GM03348 (cell line): ENCODE data around the gene CCDC187.

Source experiments
- DNase-seq: peaks from one replicate; pipeline ENCODE4 v3.0.0; 2012; ENCODE audit warnings: low spot score

CCDC187 gene

GRCh38 chr9:136311051-136312008 lies 7.4 kb upstream of the CCDC187 start:
- DNase-seq, result no peak

GRCh38 chr9:136310273-136311030 lies 6.6 kb upstream of the CCDC187 start:
- no peak for DNase-seq

- no peak for DNase-seq
Measured at GRCh38 chr9:136309806-136310220, 5.9 kb upstream of the CCDC187 start.

DNA sequence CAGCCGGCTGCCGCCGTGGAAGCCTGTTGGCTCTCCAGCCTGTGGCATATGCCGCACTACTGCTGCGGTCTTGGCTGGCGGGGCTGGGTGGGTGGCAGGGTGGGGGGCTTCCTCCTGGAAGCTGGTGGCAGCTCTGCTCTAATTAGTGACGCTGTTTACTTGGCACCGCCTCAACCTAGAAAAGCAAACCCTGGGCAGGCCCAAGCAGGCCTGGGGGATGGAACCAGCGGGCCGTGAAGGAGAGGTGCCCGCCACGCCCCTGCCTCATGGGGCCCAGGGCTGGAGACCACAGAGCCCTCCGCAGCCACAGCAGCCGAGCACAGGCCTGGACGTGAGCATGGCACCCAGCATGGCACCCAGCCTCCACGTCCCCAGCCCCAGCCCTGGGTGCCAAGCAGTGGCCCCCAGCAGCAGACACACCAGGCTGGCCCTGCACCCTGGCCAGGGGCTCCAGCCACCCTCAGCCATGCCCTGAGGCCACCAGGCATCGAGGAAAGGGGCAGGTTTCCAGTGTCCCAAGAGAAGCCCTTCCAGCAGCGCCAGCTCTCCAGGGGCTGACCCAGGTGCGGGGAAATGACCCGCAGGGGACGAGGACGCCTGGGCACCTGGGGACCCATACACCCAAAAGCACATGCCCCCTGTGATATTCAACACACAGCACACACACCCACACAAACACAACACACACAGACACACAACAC lies 5.4 kb upstream of the CCDC187 start:
- no peak for DNase-seq

- DNase-seq, result no peak
Measured at GRCh38 chr9:136308702-136309053, 4.8 kb upstream of the CCDC187 start.

DNA sequence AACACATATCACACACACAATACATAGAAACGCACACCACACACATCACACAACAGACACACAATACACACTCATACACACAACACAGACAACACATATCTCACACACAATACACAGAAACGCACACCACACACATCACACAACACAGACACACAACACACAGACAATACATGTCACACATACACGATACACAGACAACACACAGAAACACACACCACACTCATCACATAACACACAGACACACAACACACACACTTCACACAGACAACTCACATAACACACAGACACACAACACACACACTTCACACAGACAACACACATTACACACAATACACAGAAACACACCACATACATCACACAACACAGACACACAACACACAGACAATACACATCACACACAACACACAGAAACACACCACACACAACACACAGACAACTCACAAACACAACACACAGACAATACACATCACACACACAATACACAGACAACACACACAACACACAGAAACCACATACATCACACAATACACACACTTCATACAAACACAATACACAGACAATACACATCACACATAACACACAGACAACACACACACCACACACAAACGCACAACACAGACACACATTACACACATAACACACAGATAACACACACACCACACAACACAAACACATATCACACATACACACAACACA lies 4.3 kb upstream of the CCDC187 start:
- no peak for DNase-seq

DNA sequence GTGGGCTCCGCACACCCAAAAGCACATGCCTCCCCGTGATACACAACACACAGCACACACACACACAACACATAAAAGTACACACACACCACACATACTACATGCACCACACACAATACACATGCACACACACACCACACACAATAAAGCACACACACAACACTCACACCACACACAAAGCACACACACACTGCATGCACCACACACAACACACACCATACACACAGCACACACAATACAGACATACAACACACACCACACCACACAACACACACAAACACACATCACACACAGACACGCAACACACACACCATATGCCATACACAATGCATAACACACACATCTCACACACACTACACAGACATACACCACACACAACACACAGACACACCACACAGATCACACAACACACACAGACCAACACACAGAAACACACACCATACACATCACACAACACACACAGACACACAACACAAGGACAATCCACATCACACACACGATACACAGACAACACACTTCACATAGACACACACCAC lies 3.4 kb upstream of the CCDC187 start:
- DNase-seq, result no peak

- DNase-seq, result no peak
Measured at GRCh38 chr9:136306211-136307208, 2.6 kb upstream of the CCDC187 start.

DNA sequence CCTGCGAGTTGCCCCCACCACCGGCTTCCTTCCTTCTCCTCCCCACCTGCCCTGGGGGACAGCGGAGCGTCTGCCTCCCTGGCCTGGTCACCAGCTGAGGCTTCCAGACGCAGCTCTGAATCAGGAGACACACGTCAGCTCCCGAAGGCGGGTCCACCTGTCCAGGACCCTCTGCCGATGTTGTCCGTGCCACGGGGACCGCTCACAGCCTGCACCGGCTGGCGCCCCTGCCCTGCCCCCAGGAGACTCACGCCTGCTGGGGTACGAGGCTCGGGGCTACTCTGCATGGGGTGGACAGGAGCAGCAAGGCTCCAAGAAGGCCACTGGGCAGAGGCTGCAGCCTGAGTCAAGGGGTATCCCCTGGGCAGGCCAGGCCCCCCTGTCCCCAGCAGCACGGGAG lies 1.9 kb upstream of the CCDC187 start:
- no peak for DNase-seq

DNA sequence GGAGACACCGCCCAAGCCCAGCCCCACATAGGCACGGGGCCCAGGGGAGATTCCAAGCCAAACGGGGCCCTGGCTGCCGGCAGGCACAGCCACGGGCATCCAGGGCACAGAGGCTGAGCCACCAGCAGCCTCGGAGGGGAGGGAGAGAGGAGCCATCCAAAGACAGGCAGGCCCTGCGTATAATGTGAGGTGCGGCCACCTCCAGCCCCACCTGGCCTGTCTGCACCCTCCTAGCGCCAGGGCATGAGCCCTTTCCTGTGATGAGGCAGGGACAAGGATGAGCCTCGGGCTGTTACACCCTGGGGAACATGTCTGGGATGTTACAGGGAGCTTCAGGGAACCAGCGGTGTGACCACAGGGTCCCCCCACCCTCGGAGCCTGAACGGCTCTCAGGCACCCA lies 1.1 kb upstream of the CCDC187 start:
- no peak for DNase-seq

DNA sequence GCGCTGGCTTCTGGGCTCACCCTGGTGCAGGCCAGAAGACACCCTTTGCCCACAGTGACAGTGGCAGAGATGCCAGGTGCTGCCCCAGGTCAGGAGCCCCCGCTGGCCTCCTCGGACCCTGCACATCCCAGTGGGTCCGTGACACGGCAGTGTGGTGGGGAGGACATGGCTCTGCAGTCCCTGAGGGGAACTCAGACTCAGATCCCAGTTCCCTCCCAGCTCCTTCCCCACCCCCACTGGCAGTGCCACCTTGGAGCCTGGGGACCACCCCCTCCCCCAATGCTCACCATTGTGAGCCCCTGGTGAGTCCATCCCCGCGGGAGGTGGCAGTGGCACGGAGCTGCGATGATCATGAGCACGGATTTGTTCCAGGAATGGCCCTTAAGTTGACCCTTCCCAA lies 562 bp upstream of the CCDC187 start:
- no peak for DNase-seq

DNA sequence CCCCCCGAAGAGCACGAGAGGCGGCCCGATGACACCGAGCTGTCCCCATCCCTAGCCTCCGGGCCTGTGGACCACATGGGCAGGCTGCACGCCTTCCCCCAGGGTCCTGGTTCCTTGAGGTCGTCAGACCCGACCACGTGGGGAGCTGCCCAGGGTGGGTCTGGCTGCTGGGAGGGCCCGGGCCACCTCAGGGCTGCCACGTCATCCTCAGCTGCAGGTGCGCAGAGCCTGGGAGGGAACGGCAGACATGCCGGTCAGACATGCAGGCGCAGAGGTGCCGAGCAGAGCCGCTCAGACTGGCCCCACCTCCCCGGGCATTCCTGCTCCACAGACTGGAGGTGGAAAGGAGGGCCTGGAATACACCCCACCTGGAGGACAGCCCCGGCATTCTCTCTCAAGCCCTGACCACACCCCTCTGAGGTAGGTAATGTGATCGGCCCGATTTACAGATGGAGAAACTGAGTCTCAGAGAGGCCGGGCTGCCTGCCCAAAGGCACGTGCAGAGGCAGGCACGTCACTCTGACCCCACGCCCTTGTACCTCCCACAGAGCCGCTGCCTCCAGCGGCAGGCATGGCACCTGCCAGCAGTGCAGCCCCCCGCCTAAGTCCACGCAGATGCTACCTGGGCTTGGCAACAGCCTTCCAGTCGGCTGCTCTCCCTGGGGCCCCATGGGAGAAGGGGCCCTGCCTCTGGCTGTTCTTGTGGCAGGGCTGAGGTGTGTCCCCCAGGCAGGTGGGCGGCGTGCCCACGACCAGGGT lies 649 bp downstream of the CCDC187 start:
- DNase-seq, result no peak

DNA sequence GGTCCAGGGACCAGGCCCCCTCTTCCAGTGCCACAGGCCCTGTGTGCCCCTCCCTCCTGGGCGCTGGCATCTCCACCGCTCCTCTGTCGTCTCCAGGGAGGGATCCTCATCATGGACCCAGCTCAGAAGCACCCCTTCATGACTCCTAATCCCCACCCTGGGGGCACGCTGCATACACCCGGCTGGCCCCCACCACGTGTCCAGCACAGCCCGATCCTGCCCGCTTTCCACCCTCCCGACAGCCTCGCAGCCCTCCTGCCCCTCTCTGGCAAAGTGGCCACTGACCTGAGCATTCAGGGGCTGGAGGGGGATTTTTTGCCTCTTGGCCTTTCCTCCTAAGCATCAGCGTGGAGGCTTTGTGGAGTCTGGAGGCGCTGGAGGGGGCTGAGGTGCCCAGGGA lies 1.4 kb downstream of the CCDC187 start:
- no peak for DNase-seq

DNA sequence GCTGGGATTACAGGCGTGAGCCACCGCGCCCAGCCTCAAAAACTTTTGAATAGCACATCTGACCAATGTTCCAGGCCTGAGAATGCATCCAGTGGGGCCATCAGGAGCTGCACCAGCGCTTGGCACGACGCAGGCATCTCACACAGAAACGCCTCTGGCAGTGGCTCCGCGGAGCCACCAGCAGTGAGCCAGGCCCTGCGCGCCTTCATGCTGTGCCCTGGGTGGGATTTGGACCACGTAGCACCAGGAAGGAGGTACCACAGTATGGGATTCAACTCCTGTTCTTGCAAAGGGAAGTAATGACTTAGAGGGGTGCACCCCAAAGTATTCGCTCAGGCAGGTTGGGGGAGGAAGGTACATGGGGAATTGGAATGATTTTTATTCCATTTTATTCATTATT lies 3.0 kb downstream of the CCDC187 start:
- DNase-seq, result no peak

DNA sequence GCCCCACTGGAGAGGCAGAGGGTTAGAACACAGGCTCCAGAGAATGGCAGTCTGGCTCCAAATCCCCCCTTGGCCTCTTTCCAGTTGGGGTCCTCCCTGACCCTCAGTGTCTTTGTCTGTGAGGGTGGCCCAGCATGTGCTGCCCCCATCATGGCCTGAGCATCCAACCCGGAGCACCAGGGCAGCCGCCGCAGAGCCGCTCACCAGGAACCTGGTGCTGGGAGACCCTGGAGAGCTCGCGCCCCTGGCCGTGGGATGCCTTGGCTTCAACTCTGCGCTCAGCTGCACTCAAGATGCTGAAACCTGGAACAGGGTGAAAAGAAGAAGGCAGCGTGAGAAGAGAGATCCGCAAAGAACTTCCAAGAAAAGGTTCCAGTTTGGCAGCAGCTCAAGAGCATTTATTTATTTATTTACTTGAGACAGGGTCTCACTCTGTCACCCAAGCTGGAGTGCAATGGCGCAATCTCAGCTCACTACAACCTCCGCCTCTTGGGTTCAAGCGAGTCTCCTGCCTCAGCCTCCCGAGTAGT lies 3.8 kb downstream of the CCDC187 start:
- DNase-seq, result no peak

GRCh38 chr9:136299541-136299940 lies 4.4 kb downstream of the CCDC187 start:
- no peak for DNase-seq

GRCh38 chr9:136299116-136299515 lies 4.8 kb downstream of the CCDC187 start:
- no peak for DNase-seq

DNA sequence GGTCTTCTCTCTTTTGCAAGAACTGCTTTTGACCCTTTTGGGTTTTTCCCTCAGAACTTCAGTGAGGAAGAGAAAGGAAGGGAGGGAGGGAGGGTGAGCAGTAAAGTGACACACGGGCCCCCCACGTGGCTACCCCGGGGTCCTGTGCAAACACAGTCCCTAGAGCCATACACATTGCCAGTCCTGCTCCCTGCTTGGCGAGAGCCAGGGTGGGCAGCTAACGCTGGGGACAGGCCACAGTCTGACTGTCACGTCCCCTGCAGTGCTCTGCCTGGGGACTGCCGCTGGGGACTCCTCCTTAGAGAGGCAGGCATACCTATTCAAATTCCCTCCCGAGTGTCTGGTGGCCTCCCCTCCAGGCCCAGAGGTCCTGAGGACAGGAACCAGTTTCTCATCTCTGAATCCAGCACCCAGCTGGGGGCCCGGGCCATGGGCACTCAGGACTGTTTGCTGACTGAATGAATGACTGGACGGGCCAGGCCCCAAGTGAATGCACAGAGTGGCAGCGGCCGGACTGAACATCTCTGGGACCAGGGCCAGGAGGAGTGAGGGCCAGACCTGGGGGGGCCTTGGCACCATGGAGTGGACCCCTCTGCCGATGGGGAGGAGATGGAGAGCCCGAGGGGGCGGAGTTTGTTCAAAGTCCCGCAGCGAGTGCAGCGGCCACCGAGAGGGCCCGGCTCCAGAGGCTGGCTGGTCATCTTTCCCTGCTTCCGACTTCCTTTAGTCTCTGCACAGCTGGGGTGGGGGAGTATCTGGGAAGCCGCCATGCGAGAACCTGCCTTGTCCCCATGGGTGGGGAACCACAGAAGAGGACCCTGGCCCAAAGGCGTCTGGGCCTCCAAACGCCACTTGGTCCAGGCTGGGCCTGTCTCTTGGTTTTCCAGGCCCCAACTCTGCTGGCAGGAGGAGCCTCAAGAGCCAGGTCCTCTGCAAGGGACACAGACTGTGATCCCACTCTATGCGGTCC lies 5.8 kb downstream of the CCDC187 start:
- no peak for DNase-seq
